Measurements from ENCODE around the gene PDE4A. TPM values are rescaled to one million over a fixed set of nuclear protein-coding genes. Genes with fewer than 3 reads are reported as not detected.

The PDE4A gene
- total and polyA plus RNA-seq, 4 donors, result 10.3 to 23.6 (median 12.8) TPM

DNA sequence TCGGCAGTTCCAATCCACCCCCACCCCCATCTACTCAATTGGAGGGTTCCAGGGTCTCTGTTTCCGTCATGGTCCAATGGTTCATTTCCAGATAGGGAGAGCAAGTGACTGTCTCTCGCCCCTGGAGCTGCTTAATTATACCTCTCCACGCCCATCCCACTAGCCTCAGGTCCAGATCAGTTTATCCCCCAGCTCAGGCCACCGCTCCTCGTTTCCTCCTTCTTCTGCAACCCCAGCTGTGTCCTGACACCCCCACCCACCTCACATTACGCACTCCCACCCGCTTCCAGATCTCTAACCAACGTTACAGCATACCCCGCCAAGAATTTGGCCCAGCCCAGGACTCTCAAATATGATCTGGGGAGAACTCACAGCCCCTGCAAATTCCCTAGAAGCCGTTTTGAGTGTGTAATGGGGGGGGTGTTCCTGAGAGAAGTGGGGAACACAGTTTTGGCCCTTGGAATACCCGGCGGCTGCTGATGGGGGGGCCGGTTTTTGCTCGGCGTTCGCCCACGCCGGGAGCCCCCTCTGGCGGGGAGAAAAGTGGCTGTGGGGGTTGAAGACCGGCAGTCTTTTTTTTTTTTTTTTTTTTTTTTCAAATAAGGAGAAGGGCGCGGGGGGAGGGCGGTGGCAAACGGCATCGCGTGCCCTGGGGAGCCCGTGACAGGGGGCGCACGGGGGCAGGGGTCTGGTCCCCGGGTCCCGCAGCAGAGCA, 1.7 kb upstream of the PDE4A start:
- H3K4me1 ChIP-seq (ENCODE audit: control insufficient read depth in 5 of 5, insufficient read depth in 5 of 5, low read length in 5 of 5), result peaks cover 0 to 17% (median 0%) of the 10 kb centered on the region in 5 donors
- H3K27ac ChIP-seq (ENCODE audit: low read depth in 1 of 2, low read length in 1 of 2), result no peak overlapping the region
- no peak for ATAC-seq (ENCODE audit: insufficient read depth, low FRiP score)
- H3K9ac ChIP-seq (ENCODE audit: insufficient read depth in 1 of 2, low read length in 2 of 2), result no peak overlapping the region
- H3K27me3 ChIP-seq (ENCODE audit: control insufficient read depth in 3 of 3, insufficient read depth in 3 of 3, low read length in 2 of 3), result peaks cover 0 to 76% (median 69%) of the 10 kb centered on the region in 3 donors
- no peak for TF ChIP-seq CTCF (IDR thresholded peaks at IDR 0.05; ENCODE audit: control extremely low read depth, extremely low read depth)
- 2 to 4% methylated on average over 24 to 32 of the region's 32 CpGs for WGBS, 2 donors
- H3K36me3 ChIP-seq (ENCODE audit: control insufficient read depth in 4 of 4, insufficient read depth in 4 of 4, low read length in 4 of 4), result no peaks in the 10 kb centered on the region
- peaks cover 0 to 4% (median 0%) of the 10 kb centered on the region in 4 donors for H3K9me3 ChIP-seq (ENCODE audit: control insufficient read depth in 4 of 4, insufficient read depth in 3 of 4, low read length in 3 of 4)
- DNase-seq, result peak in 2 of 3 donors; percentile 22 to 43
- no peak overlapping the region for H3K4me3 ChIP-seq

- Histone ChIP-seq H3K9ac (ENCODE audit: insufficient read depth in 1 of 2, low read length in 2 of 2) (no peak overlapping the region), H3K27me3 (ENCODE audit: control insufficient read depth in 3 of 3, insufficient read depth in 3 of 3, low read length in 2 of 3) (peaks cover 0 to 82% (median 72%) of the 10 kb centered on the region in 3 donors), H3K36me3 (ENCODE audit: control insufficient read depth in 4 of 4, insufficient read depth in 4 of 4, low read length in 4 of 4) (no peaks in the 10 kb centered on the region), H3K27ac (ENCODE audit: low read depth in 1 of 2, low read length in 1 of 2) (no peak overlapping the region), H3K4me1 (ENCODE audit: control insufficient read depth in 5 of 5, insufficient read depth in 5 of 5, low read length in 5 of 5) (peaks cover 0 to 17% (median 0%) of the 10 kb centered on the region in 5 donors), H3K4me3 (no peak overlapping the region), H3K9me3 (ENCODE audit: control insufficient read depth in 4 of 4, insufficient read depth in 3 of 4, low read length in 3 of 4) (peaks cover 0 to 4% (median 0%) of the 10 kb centered on the region in 4 donors)
- no peak for TF ChIP-seq CTCF (IDR thresholded peaks at IDR 0.05; ENCODE audit: control extremely low read depth, extremely low read depth)
- ATAC-seq (ENCODE audit: insufficient read depth, low FRiP score) (no peak), DNase-seq (no peak)
- WGBS, 2 donors, result 1 to 3% methylated on average over 31 to 40 of the region's 40 CpGs
Measured at GRCh38 chr19:10419200-10419645, 1.1 kb upstream of the PDE4A start.

GRCh38 chr19:10419646-10420443, 493 bp upstream of the PDE4A start:
- 1% methylated on average over 55 to 59 of the region's 61 CpGs for WGBS, 2 donors
- DNase-seq, result peak; percentile 57 to 66 (median 60)
- Histone ChIP-seq H3K4me3 (peak overlapping the region; percentile 1), H3K27ac (ENCODE audit: low read depth in 1 of 2, low read length in 1 of 2) (no peak overlapping the region), H3K4me1 (ENCODE audit: control insufficient read depth in 5 of 5, insufficient read depth in 5 of 5, low read length in 5 of 5) (peaks cover 0 to 18% (median 0%) of the 10 kb centered on the region in 5 donors), H3K9me3 (ENCODE audit: control insufficient read depth in 4 of 4, insufficient read depth in 3 of 4, low read length in 3 of 4) (peaks cover 0 to 3% (median 0%) of the 10 kb centered on the region in 4 donors), H3K9ac (ENCODE audit: insufficient read depth in 1 of 2, low read length in 2 of 2) (no peak overlapping the region), H3K27me3 (ENCODE audit: control insufficient read depth in 3 of 3, insufficient read depth in 3 of 3, low read length in 2 of 3) (peaks cover 0 to 85% (median 71%) of the 10 kb centered on the region in 3 donors), H3K36me3 (ENCODE audit: control insufficient read depth in 4 of 4, insufficient read depth in 4 of 4, low read length in 4 of 4) (no peaks in the 10 kb centered on the region)
- no peak for ATAC-seq (ENCODE audit: insufficient read depth, low FRiP score)
- no peak for TF ChIP-seq CTCF (IDR thresholded peaks at IDR 0.05; ENCODE audit: control extremely low read depth, extremely low read depth)

Data from lung (tissue), 12 donors.